Glutamatergic neuron (in vitro differentiated cells): Measurements from ENCODE around the gene SLC38A5. TPM values are rescaled to one million over a fixed set of nuclear protein-coding genes. Genes with fewer than 3 reads are reported as not detected.
A peak's percentile ranks its signal among the peaks of the same experiment; 100 is the strongest.

Source experiments
- DNase-seq: peaks from one replicate; pipeline ENCODE4 v3.0.0; 2022
- H3K27ac Mint-ChIP-seq: one replicate; pipeline ENCODE4 v1.8.0; 2020; ENCODE audit warnings: mild to moderate bottlenecking, mixed read lengths, inconsistent platforms; ENCODE audit not compliant: unreplicated experiment
- H3K27me3 Mint-ChIP-seq: one replicate; pipeline ENCODE4 v1.8.0; 2020; ENCODE audit warnings: mild to moderate bottlenecking, moderate library complexity, mixed read lengths, inconsistent platforms; ENCODE audit not compliant: unreplicated experiment
- H3K36me3 Mint-ChIP-seq: one replicate; pipeline ENCODE4 v1.8.0; 2020; ENCODE audit warnings: mild to moderate bottlenecking, mixed read lengths, inconsistent platforms; ENCODE audit not compliant: unreplicated experiment
- H3K4me1 Mint-ChIP-seq: one replicate; pipeline ENCODE4 v1.8.0; 2020; ENCODE audit warnings: mild to moderate bottlenecking, low read depth, mixed read lengths, inconsistent platforms; ENCODE audit not compliant: unreplicated experiment
- H3K4me3 Mint-ChIP-seq: one replicate; pipeline ENCODE4 v1.8.0; 2020; ENCODE audit warnings: mild to moderate bottlenecking, mixed read lengths, inconsistent platforms; ENCODE audit not compliant: unreplicated experiment
- H3K9me3 Mint-ChIP-seq: one replicate; pipeline ENCODE4 v1.8.0; 2020; ENCODE audit warnings: mild to moderate bottlenecking, moderate library complexity, mixed read lengths, inconsistent platforms; ENCODE audit not compliant: unreplicated experiment
- CTCF ChIP-seq: fragments of 200-600 bp; sonication (generic); IDR thresholded peaks from one replicate; pipeline ENCODE4 v1.5.0; 2021; ENCODE audit not compliant: partially characterized antibody, unreplicated experiment
- total RNA-seq: library from RNA; stranded (reverse); fragmentation: NEBNext Ultra II Directional; extraction: Animal tissue kit (Norgen Biotek cat#: 25700); gene quantifications from one replicate; pipeline ENCODE4 v1.2.1, GENCODE V29; 2021; ENCODE audit not compliant: unreplicated experiment

SLC38A5 gene
- total RNA-seq, 1 donor from 2014 or later: 136 TPM

DNA sequence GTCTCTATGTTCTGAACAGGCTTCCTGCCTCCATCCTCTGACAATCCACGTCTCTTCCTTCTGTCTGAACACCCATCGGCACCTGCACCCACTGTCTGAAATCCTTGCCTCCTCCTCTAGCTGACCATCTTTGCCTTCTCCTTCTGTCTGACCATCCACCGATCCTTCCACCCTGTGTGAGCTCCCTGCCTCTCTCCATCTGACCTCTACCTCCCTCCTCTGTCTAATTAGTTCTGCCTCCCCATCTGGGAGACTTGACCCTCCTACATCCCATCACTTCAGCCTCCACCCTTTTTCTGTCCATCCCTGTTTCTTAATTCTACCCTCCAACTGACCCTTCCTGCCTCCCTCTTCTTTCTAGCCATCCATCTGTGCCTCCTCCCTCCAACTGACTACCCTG, 10.0 kb downstream of the SLC38A5 start:
- no peak overlapping the region for H3K4me3 Mint-ChIP-seq
- H3K27me3 Mint-ChIP-seq: peaks cover 2% of the 10 kb centered on the region
- TF ChIP-seq CTCF: no peak
- peaks cover 16% of the 10 kb centered on the region for H3K4me1 Mint-ChIP-seq
- DNase-seq: no peak
- peaks cover 2% of the 10 kb centered on the region for H3K9me3 Mint-ChIP-seq
- peak overlapping the region; percentile 68 for H3K27ac Mint-ChIP-seq
- no peaks in the 10 kb centered on the region for H3K36me3 Mint-ChIP-seq

DNA sequence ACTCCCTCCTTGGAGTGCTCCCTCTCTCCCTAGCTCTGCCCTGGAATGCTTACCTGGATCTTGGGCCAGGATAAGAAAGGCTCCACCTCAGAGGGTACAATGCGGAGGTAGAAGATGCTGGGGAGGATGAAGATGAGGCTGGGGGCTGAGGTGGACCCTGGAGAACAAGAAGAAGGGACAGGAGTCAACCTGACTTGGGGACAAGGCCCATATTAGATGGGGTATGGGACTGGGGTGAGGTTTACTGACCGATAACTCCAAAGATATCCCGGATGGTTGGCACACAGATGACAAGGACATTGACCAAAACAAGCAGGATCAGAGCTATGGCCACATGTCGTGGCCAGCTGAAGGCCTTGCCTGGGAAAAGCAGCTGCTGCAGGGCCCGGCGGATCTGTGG, 10.6 kb downstream of the SLC38A5 start:
- peaks cover 14% of the 10 kb centered on the region for H3K4me1 Mint-ChIP-seq
- peaks cover 2% of the 10 kb centered on the region for H3K27me3 Mint-ChIP-seq
- H3K36me3 Mint-ChIP-seq: no peaks in the 10 kb centered on the region
- peaks cover 2% of the 10 kb centered on the region for H3K9me3 Mint-ChIP-seq
- no peak overlapping the region for H3K27ac Mint-ChIP-seq
- no peak for TF ChIP-seq CTCF
- no peak overlapping the region for H3K4me3 Mint-ChIP-seq
- DNase-seq: no peak

- Mint-ChIP-seq H3K27me3 (peaks cover 2% of the 10 kb centered on the region), H3K36me3 (no peaks in the 10 kb centered on the region), H3K27ac (no peak overlapping the region), H3K4me3 (no peak overlapping the region), H3K4me1 (peaks cover 8% of the 10 kb centered on the region), H3K9me3 (peaks cover 2% of the 10 kb centered on the region)
- TF ChIP-seq CTCF: no peak
- DNase-seq: no peak
Observed at GRCh38 chrX:48458711-48459110, 11.3 kb downstream of the SLC38A5 start.

DNA sequence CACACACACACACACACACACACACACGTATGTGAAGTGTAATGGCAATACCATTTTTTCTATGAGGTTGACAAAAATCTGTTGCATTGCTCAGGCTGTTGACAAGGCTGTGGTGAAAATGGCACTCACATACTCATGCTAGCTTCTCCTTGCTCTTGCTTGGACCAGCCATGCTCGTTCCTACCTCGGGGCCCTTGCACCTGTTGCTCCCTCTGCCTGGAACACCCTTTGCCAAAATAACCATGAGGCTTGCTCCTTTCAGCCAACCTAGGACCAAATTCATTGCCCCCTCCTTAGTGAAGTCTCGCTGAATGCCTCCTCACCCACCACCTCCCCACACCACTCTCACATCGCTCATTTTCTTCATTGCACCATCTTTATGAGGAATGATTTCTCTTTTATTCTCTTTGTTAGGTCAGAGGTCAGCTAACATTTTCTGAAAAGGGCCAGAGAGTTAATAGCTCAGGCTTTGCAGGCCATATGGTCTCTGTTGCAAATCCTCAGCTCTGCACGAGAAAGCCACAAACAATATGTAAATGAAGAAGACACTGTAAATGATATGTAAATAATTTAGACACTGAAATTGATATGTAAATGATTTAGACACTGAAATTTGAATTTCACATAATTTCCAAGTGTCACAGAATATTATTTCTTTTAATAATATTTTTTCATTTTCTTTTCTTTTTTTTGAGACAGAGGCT, 13.3 kb downstream of the SLC38A5 start:
- TF ChIP-seq CTCF: no peak
- Mint-ChIP-seq H3K9me3 (no peaks in the 10 kb centered on the region), H3K4me3 (no peak overlapping the region), H3K36me3 (no peaks in the 10 kb centered on the region), H3K4me1 (peaks cover 3% of the 10 kb centered on the region), H3K27ac (peak overlapping the region; percentile 52), H3K27me3 (no peaks in the 10 kb centered on the region)
- DNase-seq: no peak

DNA sequence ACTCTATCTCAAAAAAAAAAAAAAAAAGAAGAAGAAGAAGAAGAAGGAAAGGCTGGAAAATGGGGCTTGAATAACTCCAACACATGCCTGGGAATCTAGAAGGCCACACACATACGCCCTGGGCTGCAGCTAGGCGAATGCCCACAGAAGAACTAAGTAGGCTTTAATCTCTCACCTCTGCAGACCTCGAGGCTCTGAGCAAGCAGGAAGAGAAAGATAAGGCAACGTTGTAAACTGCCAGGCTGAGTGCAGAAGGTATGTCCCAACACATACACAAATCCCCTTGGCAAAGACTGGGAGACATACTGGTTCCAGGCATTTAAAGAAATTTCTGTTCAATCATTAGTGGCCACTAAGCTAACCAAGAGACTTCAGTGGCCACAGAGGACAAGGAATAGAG, 18.4 kb downstream of the SLC38A5 start:
- Mint-ChIP-seq H3K4me1 (no peaks in the 10 kb centered on the region), H3K4me3 (no peak overlapping the region), H3K9me3 (no peaks in the 10 kb centered on the region), H3K36me3 (no peaks in the 10 kb centered on the region), H3K27me3 (no peaks in the 10 kb centered on the region), H3K27ac (no peak overlapping the region)
- no peak for TF ChIP-seq CTCF
- no peak for DNase-seq
